Spinal cord (tissue), 10 donors: Measurements from ENCODE around the gene ADRA2A. TPM values are rescaled to one million over a fixed set of nuclear protein-coding genes. Genes with fewer than 3 reads are reported as not detected.

Source experiments
- DNase-seq, 6 donors: peaks; one replicate each; pipeline versions ENCODE4 v3.0.0 to v3.0.0-alpha.2; 2013 to 2015; ENCODE audit warnings: low spot score in 6 of 6, low read depth in 4 of 6
- H3K27ac ChIP-seq: one replicate; pipeline ENCODE4 v1.5.1; 2013; ENCODE audit warnings: low read depth, low read length, control low read depth
- H3K27me3 ChIP-seq: one replicate; pipeline ENCODE4 v1.6.1; 2013; ENCODE audit warnings: low read length; ENCODE audit not compliant: control insufficient read depth, insufficient read depth
- H3K36me3 ChIP-seq: one replicate; pipeline ENCODE4 v1.6.1; 2013; ENCODE audit warnings: low read length; ENCODE audit not compliant: control insufficient read depth, insufficient read depth
- H3K4me1 ChIP-seq: one replicate; pipeline ENCODE4 v1.6.1; 2013; ENCODE audit warnings: low read length; ENCODE audit not compliant: control insufficient read depth, insufficient read depth
- H3K4me3 ChIP-seq: one replicate; pipeline ENCODE4 v1.5.1; 2013; ENCODE audit warnings: low read depth, low read length, control low read depth
- H3K9me3 ChIP-seq: one replicate; pipeline ENCODE4 v1.6.1; 2013; ENCODE audit warnings: low read length; ENCODE audit not compliant: control insufficient read depth, insufficient read depth
- WGBS: methylation state at CpG from one replicate; pipeline ENCODE4 v1.1.5; 2013; ENCODE audit warnings: missing lambda C conversion rate; ENCODE audit not compliant: insufficient coverage; 5-methylcytosine and 5-hydroxymethylcytosine counted together
- polyA plus RNA-seq, 2 donors: library from polyadenylated mRNA; unstranded; fragments of 120-200 nt; gene quantifications; one replicate each; pipeline ENCODE4 v1.2.1, GENCODE V29; 2013; ENCODE audit not compliant: insufficient read length in 2 of 2
- total RNA-seq, 2 donors: library from RNA; depleted of rRNA in 1 of 2; stranded (reverse); fragments of 120-200 nt in 1 of 2; fragments of >200 nt in 1 of 2; gene quantifications; one replicate each; pipeline versions ENCODE4 v1.2.3 to v1.2.4, GENCODE V29; 2013 to 2014
- donor health status: healthy.

ADRA2A gene
- total and polyA plus RNA-seq, 4 donors, result 6.2 to 16.8 (median 11.2) TPM

DNA sequence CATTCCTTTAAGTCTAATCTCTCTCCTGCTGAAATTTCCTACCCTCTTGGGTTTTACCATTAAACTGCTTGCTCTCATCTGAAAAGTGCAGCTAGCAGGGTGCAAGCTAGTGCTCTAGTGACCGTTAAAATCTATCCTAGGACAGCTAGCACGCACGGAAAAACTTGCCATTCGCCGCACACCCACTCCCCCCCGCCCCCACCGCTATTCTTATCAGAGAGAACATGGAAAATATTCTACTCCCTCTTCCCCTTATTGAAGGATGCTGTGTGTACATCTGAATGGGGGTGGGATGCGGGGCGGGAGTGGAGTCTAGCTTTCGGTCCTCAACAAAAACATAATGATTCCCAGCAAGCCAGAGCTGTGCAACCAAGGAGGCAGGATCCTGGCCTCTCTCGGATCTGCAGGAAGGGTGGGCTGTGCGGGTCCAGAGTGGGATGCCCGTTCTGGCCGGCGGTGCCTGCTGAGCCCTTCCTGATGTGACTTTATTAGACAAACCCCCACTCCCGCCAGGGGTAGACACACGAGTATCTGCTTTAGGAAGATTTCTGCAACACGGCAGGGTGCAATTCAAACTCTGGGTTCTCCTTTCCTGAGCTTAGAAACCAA is 1.1 kb upstream of the ADRA2A start:
- peak in 1 of 6 donors; percentile 10 for DNase-seq
- Histone ChIP-seq H3K4me1 (peaks cover 34% of the 10 kb centered on the region), H3K27me3 (peaks cover 43% of the 10 kb centered on the region), H3K9me3 (no peaks in the 10 kb centered on the region), H3K4me3 (peak overlapping the region; percentile 57), H3K36me3 (peaks cover 5% of the 10 kb centered on the region), H3K27ac (no peak overlapping the region)
- 10% methylated on average over 9 of the region's 18 CpGs for WGBS

DNA sequence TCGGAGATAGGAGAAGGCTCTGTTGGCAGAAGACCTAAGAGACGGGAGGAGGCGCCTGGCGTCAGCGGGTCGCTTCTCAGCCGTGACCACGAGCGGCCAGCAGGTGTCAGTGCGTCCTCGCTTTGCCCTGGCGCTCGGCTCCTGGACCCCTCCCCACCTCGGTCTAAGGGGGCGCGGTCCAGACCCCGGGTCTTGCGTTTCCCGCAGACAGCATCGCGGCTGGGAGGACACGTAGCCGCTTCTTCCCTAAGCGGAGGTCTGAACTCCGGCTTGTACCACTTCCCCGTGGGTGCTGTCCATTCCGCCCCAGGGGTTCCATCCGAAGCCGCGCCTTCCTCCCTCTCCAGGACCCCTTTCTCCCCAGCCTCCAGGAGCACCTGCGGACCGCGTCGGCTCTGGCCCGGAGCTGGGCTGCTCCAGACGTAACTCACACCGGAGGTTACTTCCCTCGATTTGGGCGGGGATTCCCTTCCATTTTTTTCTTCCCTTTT is 593 bp upstream of the ADRA2A start:
- Histone ChIP-seq H3K4me3 (peak overlapping the region; percentile 57), H3K27me3 (peaks cover 43% of the 10 kb centered on the region), H3K27ac (peak overlapping the region; percentile 52), H3K4me1 (peaks cover 34% of the 10 kb centered on the region), H3K9me3 (no peaks in the 10 kb centered on the region), H3K36me3 (peaks cover 5% of the 10 kb centered on the region)
- under 1% methylated on average over 39 of the region's 39 CpGs for WGBS
- peak; percentile 59 to 95 (median 72) for DNase-seq

DNA sequence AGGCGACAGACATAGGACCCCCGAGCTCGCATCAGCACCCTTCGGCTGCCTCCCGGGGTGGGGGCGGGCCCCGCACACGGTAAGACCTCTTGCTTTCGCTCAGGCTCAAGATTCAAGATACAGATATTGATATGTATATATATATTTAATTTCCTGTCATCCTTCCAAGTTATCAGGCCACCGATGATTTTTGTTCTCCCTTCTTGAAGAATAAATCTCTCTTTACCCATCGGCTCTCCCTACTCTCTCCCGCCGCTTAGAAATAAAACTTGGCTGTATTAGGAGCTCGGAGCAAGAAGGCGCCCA is 603 bp downstream of the ADRA2A start:
- DNase-seq, result no peak
- Histone ChIP-seq H3K9me3 (no peaks in the 10 kb centered on the region), H3K36me3 (peaks cover 5% of the 10 kb centered on the region), H3K4me1 (peaks cover 40% of the 10 kb centered on the region), H3K27me3 (peaks cover 44% of the 10 kb centered on the region), H3K4me3 (peak overlapping the region; percentile 57), H3K27ac (no peak overlapping the region)
- 0% methylated on average over 6 of the region's 15 CpGs for WGBS

DNA sequence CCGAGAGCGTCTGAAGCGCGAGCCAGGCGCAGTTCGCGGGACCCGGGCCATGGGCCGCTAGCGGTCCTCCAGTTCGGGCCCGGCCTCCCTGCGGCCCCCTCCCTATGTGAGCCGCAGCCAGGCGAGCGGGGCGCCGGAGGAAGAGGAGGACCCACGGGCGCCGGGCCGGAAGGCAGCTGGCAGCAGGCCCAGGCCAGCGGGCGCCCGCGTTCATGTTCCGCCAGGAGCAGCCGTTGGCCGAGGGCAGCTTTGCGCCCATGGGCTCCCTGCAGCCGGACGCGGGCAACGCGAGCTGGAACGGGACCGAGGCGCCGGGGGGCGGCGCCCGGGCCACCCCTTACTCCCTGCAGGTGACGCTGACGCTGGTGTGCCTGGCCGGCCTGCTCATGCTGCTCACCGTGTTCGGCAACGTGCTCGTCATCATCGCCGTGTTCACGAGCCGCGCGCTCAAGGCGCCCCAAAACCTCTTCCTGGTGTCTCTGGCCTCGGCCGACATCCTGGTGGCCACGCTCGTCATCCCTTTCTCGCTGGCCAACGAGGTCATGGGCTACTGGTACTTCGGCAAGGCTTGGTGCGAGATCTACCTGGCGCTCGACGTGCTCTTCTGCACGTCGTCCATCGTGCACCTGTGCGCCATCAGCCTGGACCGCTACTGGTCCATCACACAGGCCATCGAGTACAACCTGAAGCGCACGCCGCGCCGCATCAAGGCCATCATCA is 1.1 kb downstream of the ADRA2A start:
- peaks cover 42% of the 10 kb centered on the region for H3K4me1 ChIP-seq
- WGBS, result 8% methylated on average over 78 of the region's 78 CpGs
- H3K27me3 ChIP-seq, result peaks cover 44% of the 10 kb centered on the region
- peaks cover 5% of the 10 kb centered on the region for H3K36me3 ChIP-seq
- H3K27ac ChIP-seq, result no peak overlapping the region
- peak overlapping the region; percentile 57 for H3K4me3 ChIP-seq
- H3K9me3 ChIP-seq, result no peaks in the 10 kb centered on the region
- peak in 2 of 6 donors; percentile 53 to 62 for DNase-seq

DNA sequence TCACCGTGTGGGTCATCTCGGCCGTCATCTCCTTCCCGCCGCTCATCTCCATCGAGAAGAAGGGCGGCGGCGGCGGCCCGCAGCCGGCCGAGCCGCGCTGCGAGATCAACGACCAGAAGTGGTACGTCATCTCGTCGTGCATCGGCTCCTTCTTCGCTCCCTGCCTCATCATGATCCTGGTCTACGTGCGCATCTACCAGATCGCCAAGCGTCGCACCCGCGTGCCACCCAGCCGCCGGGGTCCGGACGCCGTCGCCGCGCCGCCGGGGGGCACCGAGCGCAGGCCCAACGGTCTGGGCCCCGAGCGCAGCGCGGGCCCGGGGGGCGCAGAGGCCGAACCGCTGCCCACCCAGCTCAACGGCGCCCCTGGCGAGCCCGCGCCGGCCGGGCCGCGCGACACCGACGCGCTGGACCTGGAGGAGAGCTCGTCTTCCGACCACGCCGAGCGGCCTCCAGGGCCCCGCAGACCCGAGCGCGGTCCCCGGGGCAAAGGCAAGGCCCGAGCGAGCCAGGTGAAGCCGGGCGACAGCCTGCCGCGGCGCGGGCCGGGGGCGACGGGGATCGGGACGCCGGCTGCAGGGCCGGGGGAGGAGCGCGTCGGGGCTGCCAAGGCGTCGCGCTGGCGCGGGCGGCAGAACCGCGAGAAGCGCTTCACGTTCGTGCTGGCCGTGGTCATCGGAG is 1.8 kb downstream of the ADRA2A start:
- peak overlapping the region; percentile 27 for H3K4me3 ChIP-seq
- H3K27ac ChIP-seq, result no peak overlapping the region
- no peaks in the 10 kb centered on the region for H3K9me3 ChIP-seq
- H3K4me1 ChIP-seq, result peaks cover 42% of the 10 kb centered on the region
- 4% methylated on average over 101 of the region's 104 CpGs for WGBS
- peaks cover 5% of the 10 kb centered on the region for H3K36me3 ChIP-seq
- DNase-seq, result peak in 2 of 6 donors; percentile 22 to 38
- peaks cover 40% of the 10 kb centered on the region for H3K27me3 ChIP-seq

DNA sequence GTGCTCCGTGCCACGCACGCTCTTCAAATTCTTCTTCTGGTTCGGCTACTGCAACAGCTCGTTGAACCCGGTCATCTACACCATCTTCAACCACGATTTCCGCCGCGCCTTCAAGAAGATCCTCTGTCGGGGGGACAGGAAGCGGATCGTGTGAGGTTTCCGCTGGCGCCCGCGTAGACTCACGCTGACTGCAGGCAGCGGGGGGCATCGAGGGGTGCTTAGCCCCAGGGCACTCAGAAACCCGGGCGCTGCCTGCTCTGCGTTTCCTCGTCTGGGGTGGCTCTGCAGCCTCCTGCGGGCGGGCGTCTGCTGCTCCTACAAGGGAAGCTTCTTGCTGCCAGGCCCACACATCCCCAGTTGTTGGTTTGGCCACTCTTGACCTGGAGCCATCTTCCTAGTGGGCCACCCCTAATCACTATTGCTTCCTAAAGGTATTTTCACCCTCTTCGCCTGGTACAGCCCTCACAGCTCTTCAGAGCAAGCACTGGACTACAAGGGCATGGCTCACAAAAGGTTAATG is 2.5 kb downstream of the ADRA2A start:
- peak in 1 of 6 donors; percentile 31 for DNase-seq
- H3K4me3 ChIP-seq, result peak overlapping the region; percentile 2
- H3K4me1 ChIP-seq, result peaks cover 42% of the 10 kb centered on the region
- peaks cover 5% of the 10 kb centered on the region for H3K36me3 ChIP-seq
- H3K9me3 ChIP-seq, result no peaks in the 10 kb centered on the region
- 63% methylated on average over 27 of the region's 28 CpGs for WGBS
- H3K27ac ChIP-seq, result no peak overlapping the region
- H3K27me3 ChIP-seq, result peaks cover 40% of the 10 kb centered on the region

DNA sequence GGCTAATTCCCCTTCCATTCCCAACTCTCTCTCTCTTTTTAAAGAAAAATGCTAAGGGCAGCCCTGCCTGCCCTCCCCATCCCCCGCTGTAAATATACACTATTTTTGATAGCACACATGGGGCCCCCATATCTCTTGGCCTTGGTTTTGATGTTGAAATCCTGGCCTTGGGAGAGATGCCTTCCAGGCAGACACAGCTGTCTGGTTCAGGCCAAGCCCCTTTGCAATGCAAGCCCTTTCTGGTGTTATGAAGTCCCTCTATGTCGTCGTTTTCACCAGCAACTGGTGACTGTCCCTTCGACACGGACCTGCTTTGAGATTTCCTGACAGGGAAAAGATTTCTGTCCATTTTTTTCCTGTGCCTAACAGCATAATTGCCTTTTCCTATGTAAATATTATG is 3.0 kb downstream of the ADRA2A start:
- no peak overlapping the region for H3K4me3 ChIP-seq
- peaks cover 42% of the 10 kb centered on the region for H3K4me1 ChIP-seq
- H3K27ac ChIP-seq, result no peak overlapping the region
- H3K27me3 ChIP-seq, result peaks cover 39% of the 10 kb centered on the region
- WGBS, result 80% methylated on average over 1 of the region's 5 CpGs
- no peak for DNase-seq
- peaks cover 5% of the 10 kb centered on the region for H3K36me3 ChIP-seq
- no peaks in the 10 kb centered on the region for H3K9me3 ChIP-seq

DNA sequence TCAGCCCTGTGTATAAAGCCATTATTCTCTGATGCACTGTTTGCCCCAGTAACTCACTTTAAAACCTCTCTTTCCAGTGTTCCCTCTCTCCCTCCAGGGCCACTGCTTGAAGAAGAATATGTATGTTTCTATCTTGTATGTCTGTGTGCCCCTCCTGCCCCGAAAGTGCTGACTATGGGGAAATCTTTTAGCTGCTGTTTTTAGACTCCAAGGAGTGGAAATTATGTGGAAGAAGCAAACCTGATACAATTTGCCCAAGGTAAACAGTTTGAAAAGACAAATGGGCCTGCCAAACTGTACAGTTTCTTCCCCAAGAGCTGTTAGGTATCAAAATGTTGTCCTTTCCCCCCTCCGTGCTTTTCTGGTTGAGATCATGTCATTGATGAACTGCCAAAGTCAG is 3.4 kb downstream of the ADRA2A start:
- Histone ChIP-seq H3K9me3 (no peaks in the 10 kb centered on the region), H3K4me1 (peaks cover 42% of the 10 kb centered on the region), H3K27me3 (peaks cover 35% of the 10 kb centered on the region), H3K4me3 (no peak overlapping the region), H3K36me3 (peaks cover 5% of the 10 kb centered on the region), H3K27ac (no peak overlapping the region)
- DNase-seq, result peak in 2 of 6 donors; percentile 15 to 20
- no CpG with 5 or more reads among the region's 2 CpGs for WGBS

DNA sequence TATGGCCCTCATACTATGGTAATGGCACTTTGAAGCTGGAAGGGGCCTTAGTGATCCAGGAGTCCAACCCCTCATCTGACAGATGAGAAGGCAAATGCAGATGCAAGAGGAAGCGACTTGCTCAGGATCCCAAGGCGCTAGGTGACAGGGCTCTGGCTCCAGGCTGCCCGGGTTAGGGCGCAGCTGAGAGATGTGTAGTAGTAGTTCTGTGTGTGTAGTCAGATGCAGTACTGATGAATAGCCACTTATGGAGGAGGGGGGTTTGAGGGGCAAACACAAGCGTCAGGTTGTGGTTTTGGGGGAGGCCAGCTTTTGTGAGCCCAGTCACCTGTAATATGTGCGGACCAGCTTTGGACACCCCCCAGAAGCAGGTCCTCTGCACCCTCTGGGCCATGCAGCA is 4.8 kb downstream of the ADRA2A start:
- no peak for DNase-seq
- peaks cover 39% of the 10 kb centered on the region for H3K4me1 ChIP-seq

More for the DNA sequence above, 4.8 kb downstream of the ADRA2A start:
- Histone ChIP-seq H3K27ac (no peak overlapping the region), H3K9me3 (no peaks in the 10 kb centered on the region), H3K36me3 (peaks cover 5% of the 10 kb centered on the region), H3K4me3 (no peak overlapping the region), H3K27me3 (peaks cover 27% of the 10 kb centered on the region)
- WGBS, result 87% methylated on average over 4 of the region's 6 CpGs
